ENCODE results near the gene ZNF92.

Gene ZNF92

GRCh38 chr7:65429642-65430343, 56.1 kb downstream of the ZNF92 start:
- no peak for DNase-seq

GRCh38 chr7:65430344-65431186, 56.9 kb downstream of the ZNF92 start:
- no peak for DNase-seq

- no peak for DNase-seq
Observed at GRCh38 chr7:65434307-65434706, 60.7 kb downstream of the ZNF92 start.

- no peak for DNase-seq
Observed at GRCh38 chr7:65436163-65436562, 62.5 kb downstream of the ZNF92 start.

GRCh38 chr7:65438598-65438997, 64.9 kb downstream of the ZNF92 start:
- no peak for DNase-seq

GRCh38 chr7:65441010-65441409, 67.4 kb downstream of the ZNF92 start:
- no peak for DNase-seq

GRCh38 chr7:65444205-65444842, 70.7 kb downstream of the ZNF92 start:
- no peak for DNase-seq

- no peak for DNase-seq
Observed at GRCh38 chr7:65444899-65445823, 71.5 kb downstream of the ZNF92 start.

GRCh38 chr7:65447041-65447440, 73.4 kb downstream of the ZNF92 start:
- DNase-seq, result peak in 1 of 2 experiments; percentile 36

GRCh38 chr7:65448816-65449504, 75.3 kb downstream of the ZNF92 start:
- DNase-seq, result no peak

GRCh38 chr7:65449505-65449852, 75.8 kb downstream of the ZNF92 start:
- no peak for DNase-seq

Measured in NCI-H524 (cell line).